Right ventricle myocardium superior (tissue), 1 donor: Measurements from ENCODE around the gene ECHS1. TPM values are rescaled to one million over a fixed set of nuclear protein-coding genes. Genes with fewer than 3 reads are reported as not detected.
"Not testable (repeated sequence)": the region's sequence is repeated elsewhere in the genome, so short reads cannot be mapped to it uniquely, and the experiment has no call there.

Experiments used
- ATAC-seq: fragments of 200-7000 bp; cut with Tn5 transposase; one replicate; pipeline ENCODE4 v1.9.1; 2020; ENCODE audit warnings: mild to moderate bottlenecking; ENCODE audit not compliant: poor library complexity
- DNase-seq: peaks from one replicate; pipeline ENCODE4 v3.0.0-alpha.2; 2020
- intact Hi-C: fragments of 100-400 bp; cut with DNase I; formaldehyde crosslinking; loops from one replicate; pipeline ENCODE4 v1.11.2; 2022
- total RNA-seq: library from RNA; stranded (reverse); fragmentation: NEBNext Ultra II Directional; extraction: Animal tissue kit (Norgen Biotek cat#: 25700); gene quantifications from one replicate; pipeline ENCODE4 v1.2.1, GENCODE V29; 2021
- donor health status: DM: no; HTN: yes; CAD: no; lungs with severe emphysema.

ECHS1 gene
- total RNA-seq, 1 donor from 2014 or later, result 239 TPM

GRCh38 chr10:133332936-133333699 lies 40.0 kb downstream of the ECHS1 start:
- ATAC-seq (no peak), DNase-seq (peak; percentile 20)
- intact Hi-C loops, result no loop called here

- DNase-seq (peak; percentile 92), ATAC-seq (peak; percentile 89)
- intact Hi-C loops, result loop anchor here (5.0 kb wide), 1 partner anchor 278 kb away; no protein-coding TSS in a partner anchor
These were observed 43.5 kb downstream of the ECHS1 start for GRCh38 chr10:133329491-133330202.

- intact Hi-C loops, result loop anchor here (5.0 kb wide), 1 partner anchor 279 kb away; no protein-coding TSS in a partner anchor
- DNase-seq, result peak; percentile 20
These were observed 44.5 kb downstream of the ECHS1 start for GRCh38 chr10:133328358-133329343.

DNA sequence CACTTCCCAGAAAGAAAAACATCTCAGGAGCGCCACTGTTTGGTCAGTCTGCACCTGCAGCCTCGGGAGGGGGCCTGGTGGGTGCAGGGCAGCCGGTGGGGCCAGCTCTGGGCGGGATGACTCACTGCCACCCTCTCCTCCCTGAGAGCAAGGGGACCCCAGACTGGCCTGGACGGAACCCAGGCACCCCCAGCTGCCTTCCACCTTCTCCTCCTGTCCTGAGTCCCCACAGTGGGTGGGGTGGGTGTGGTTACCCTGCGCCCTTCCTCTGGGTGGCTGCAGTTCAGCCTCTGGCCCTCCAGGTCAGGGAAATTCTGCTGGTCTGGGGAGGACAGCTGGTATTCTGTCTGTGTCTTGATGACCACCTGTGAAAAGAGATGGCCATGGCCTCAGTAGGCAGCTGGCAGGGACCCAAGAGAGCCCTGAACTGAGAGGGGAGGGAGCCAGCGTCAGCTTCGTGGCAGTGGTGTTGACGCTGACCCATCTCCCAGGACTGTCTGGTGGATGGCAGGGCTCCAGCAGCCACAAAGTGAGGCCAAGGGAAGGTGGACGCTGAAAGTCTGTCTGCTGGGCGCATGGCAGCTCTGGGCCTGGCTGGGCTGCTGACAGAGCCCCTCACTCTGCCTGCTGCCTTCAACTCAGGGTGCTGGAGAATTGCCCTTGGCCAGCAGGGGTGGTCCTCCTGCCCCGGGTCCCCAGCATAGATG lies 45.4 kb downstream of the ECHS1 start:
- intact Hi-C loops, result loop anchor here (5.0 kb wide), 1 partner anchor 279 kb away; no protein-coding TSS in a partner anchor
- ATAC-seq, result no peak
- DNase-seq, result peak; percentile 20

More at GRCh38 chr10:133328358-133329343, 44.5 kb downstream of the ECHS1 start:
- ATAC-seq, result no peak

DNA sequence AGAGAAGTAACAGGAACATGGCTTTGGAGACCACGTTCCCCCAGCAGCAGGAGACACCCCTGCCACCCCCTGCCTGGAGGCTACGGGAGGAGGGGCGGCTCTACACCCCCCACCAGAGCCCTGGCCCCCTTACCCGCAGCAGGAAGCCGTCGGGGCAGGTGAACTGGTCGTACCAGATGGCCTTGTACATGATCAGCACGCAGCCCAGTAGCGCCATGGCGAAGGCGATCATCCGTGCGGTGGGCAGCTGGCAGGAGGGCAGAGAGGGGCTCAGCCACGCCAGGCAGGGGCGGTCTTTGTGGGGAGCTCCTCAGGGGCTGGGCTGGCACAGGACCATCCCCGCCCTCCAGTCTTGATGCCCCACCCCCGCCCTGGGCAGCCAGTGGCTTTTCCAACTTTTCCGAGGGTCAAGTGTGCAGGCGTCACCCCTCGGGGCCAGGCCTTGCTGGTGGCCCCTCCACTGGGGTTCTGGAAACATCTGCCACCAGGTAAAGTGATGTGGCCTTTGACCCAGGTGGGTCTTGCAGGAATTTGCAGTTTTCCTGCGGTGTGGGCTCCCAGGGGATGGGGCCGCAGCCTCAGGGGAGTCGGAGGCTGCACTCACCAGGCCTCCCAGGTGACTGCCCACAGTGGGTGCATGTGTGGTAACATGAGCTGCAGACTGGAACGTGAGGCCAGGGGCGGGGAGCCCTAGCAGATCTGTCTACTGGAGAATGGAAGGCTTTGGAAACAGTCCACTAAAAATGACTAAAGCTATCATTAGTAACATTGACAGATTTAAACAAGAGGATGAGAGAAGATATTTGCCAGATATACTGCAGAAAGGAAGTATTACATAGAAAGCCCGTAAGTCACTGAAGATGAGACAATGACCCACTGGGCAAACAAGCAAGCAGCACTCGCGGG lies 46.2 kb downstream of the ECHS1 start:
- DNase-seq (peak; percentile 36), ATAC-seq (no peak)
- intact Hi-C loops, result loop anchor here (5.0 kb wide), 1 partner anchor 280 kb away; no protein-coding TSS in a partner anchor

DNA sequence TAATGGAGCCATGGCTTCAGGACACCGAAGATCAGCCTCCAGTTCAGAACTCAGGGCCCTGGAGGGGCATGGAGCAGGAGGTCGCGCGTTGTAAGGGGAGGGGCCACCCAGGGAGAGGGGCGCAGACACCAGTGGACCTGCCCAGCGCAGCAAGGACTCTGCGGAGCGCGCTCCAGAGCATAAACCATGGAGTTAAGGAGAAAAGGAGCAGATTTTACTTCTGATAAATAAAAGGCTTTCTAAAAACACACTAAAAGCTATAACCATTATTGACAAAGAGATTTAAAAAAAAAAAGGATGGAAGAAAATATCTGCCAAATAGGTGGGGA lies 47.0 kb downstream of the ECHS1 start:
- no peak for DNase-seq
- intact Hi-C loops, result loop anchor here (5.0 kb wide), 1 partner anchor 281 kb away; no protein-coding TSS in a partner anchor
- no peak for ATAC-seq

GRCh38 chr10:133325440-133326222 lies 47.5 kb downstream of the ECHS1 start:
- ATAC-seq, result peak; percentile 38
- DNase-seq, result peak; percentile 45
- intact Hi-C loops, result loop anchor here (5.0 kb wide), 1 partner anchor 282 kb away; no protein-coding TSS in a partner anchor

DNA sequence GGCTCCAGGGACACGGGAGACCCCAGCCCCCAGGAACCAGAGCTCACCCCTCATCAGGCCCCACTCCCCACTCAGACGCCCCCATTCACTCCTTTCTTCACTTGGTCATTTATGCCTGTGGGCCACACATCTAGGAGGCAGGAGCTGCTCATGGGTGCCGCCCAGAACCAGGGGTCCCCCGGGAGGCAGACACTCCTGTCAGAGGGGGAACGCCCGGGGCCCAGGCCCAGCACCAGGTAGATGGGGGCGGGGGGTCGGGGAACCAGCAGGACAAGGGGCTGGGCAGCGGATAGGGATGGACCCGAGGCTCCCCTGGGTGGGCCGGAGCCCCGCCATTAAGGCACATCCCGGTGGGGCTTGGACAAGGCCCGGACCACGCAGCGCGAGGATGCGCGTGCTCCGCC lies 48.3 kb downstream of the ECHS1 start:
- DNase-seq (no peak), ATAC-seq (peak; percentile 5)
- intact Hi-C loops, result loop anchor here (5.0 kb wide), 1 partner anchor 282 kb away; no protein-coding TSS in a partner anchor

DNA sequence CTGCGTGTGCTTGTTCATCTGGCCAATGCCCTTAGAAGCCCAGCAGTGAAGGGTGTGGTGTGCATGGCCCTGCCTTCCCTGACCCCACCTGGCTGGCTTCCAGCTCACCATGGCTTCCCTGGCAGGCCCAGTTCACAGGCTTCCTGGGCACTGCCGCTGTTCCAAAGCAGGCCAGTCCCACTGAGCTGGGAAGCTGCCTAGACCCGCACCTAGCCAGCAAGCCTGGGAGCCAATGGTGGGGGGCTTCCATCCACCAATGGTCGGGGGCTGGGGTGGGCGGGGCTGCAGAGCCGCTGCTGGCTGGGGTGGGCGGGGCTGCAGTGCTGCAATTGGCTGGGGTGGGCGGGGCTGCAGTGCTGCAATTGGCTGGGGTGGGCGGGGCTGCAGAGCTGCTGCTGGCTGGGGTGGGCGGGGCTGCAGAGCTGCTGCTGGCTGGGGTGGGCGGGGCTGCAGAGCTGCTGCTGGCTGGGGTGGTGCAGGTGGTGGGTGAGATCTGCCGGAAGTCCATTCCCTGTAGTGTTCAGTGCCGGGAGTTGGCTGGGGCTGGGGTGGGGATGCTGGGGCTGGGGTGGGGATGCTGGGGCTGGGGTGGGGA lies 48.9 kb downstream of the ECHS1 start:
- intact Hi-C loops, result no loop called here
- DNase-seq, result peak; percentile 76
- peak; percentile 82 for ATAC-seq

DNA sequence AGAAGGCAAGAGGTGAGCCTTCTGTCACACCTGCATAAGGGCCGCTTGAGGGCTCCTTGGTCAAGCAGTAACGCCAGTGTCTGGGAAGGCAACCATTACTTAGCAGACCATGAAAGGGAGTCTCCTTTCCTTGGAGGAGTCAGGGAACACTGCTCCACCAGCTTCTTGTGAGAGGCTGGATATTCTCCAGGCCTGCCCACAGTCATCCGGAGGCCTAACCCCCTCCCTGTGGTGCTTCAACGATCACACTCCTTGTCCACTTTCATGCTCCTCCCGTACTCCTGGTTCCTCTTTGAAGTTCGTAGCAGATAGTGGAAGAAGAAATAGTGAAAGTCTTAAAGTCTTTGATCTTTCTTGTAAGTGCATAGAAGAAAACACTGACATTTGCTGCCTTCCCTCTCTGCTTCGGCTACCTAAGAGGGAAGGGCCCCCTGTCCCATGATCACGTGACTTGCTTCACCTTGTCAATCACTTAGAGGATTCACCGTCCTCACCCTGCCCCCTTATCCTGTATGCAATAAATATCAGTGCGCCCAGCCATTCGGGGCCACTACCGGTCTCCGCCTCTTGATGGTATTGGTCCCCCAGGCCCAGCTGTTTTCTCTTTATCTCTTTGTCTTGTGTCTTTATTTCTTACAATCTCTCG lies 51.0 kb downstream of the ECHS1 start:
- ATAC-seq, intact Hi-C loops: not testable (repeated sequence)
- peak; percentile 3 for DNase-seq

GRCh38 chr10:133320852-133321422 lies 52.2 kb downstream of the ECHS1 start:
- intact Hi-C loops, ATAC-seq, DNase-seq: not testable (repeated sequence)

DNA sequence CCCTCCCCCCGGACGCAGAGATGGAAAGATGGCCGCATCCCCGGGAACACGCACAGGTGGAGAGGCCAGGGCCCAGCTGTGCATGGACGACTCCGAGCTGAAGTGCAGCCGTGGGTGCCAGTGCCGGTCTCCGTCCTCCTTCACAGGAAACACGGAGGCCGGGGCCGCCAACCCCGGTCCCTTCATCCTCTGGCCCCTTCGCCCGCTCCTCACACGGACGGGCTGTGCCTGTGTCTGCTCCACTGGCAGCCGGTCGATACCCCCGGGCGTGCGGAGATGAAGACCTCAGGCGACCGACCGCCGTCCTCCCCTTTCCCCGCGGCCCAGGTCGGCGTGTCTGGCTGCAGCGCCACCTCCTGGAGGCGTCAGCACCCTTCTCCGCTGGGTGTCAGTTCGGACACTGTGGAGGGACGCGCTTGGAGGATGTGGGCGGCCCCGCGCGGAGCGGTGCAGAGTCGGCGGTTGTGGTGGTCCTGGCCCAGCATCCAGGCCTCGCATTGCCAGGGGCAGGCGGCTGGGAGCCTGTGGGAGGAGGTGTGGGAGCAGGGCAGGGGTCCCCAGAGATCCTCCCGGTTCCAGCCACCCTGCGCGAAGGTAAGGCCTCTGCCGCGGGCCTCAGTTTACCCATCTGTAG lies 54.5 kb downstream of the ECHS1 start:
- ATAC-seq, result peak; percentile 91
- intact Hi-C loops, result no loop called here
- peak; percentile 72 for DNase-seq

DNA sequence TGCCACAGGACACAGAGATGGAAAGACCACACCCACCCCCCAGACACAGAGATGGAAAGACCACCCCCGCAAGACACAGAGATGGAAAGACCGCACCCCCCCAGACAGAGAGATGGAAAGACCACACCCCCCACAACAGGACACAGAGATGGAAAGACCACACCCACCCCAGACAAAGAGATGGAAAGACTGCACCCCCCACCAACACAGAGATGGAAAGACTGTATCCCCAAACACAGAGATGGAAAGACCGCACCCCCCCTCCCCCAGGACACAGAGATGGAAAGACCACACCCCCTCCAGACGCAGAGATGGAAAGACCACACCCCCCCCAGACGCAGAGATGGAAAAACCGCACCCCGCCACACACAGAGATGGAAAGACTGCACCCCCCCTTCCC lies 56.4 kb downstream of the ECHS1 start:
- DNase-seq (no peak), ATAC-seq (no peak)
- intact Hi-C loops, result no loop called here

- no peak for DNase-seq
- intact Hi-C loops, result no loop called here
- no peak for ATAC-seq
These were observed 56.9 kb downstream of the ECHS1 start for GRCh38 chr10:133316266-133316665.

- DNase-seq (peak; percentile 17), ATAC-seq (no peak)
- intact Hi-C loops, result no loop called here
These were observed 57.3 kb downstream of the ECHS1 start for GRCh38 chr10:133315847-133316246.
